NCI-H2196 (cell line): ENCODE data around the gene CDKAL1.

Source experiments
- DNase-seq: peaks from one replicate; lab custom pipeline; 2025; ENCODE audit not compliant: unreplicated experiment; lab: John Stamatoyannopoulos, UW

Gene CDKAL1

DNA sequence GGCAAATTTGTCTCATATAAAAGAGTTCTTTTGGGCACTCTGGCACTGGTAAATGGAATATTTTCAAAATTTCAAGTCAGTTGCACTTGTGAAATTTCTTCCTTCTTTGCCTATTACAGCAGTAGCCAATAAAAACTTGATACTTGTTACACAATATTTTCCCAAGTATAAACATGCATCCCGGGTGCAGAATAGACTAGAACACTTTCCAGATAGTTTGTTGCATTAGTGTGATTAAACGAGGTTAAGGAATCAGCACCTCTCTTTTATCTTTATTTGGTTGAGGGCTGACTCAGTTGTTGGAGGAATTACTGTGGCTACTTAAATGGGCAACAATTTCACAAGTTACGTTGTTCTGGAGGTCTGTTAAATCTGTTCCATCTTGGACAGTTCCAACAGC, 467.5 kb downstream of the CDKAL1 start:
- no peak for DNase-seq

DNA sequence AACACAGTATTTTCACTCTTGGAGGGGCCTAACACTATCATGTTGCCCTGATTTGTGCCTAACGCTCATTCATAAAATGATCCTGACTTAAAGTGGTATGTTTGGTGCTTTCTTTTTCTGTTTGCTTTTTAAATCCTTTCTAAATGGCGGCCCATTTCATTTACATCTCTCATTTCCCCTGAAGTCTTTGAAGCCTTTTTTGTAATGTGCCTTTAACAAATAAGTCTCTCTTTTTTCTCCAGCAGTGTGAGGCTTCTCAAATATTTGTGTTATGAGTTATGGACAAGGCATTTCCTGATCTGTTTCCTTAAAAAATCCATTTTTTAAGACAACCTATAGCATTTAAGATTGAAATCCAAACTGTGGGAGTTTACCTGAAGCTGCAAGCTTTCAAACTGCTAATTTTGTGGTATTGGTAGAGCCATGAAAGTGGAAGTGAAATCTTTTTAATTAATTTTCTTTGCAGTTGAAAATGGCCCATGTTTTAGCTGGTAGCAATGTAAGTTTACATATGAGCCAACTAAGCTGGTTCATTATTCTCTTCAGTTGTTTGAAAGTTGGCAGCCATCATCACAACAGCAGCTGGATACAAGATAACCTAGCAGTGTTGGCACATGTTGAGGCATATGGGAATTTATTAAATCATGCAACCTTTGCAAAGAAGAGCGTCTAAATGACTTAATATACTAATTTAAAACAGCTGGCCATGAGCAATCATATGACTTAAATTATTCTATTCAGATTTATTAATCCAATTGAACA, 469.7 kb downstream of the CDKAL1 start:
- peak; percentile 21 for DNase-seq

DNA sequence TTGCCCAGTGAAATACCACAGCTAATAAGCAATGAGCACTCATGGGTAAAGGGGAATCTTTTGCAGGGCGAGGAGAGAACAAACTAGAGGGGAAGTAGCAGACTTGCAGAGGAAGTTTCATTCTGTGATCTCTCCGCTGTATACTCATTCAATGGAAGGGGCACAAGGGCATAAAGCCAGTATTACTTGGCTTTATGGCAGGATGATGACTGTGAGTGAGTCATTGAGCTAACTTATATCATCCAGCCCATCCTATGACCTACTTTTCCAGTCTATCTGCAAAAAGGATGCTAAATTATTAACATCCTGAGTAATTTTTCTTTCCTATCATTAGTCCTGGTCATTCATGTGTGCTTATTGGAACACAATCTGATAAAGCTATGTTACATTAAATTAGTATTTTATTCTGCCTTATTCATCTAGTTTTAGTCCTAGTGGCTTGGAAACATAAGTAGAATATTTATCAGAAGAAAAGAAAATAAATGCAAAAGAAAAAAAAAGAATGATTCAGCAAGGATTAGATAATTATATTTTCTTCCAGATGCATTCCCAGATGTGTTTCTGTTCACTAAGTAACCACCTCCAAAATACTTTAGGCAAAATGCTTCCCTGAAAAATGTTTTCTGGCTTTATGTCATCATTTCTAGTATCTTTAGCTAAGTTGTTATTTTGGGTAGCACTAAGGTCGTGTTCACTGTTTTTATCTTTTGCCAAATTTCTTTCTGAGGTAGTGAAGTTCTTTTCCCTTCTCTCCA, 471.7 kb downstream of the CDKAL1 start:
- no peak for DNase-seq

DNA sequence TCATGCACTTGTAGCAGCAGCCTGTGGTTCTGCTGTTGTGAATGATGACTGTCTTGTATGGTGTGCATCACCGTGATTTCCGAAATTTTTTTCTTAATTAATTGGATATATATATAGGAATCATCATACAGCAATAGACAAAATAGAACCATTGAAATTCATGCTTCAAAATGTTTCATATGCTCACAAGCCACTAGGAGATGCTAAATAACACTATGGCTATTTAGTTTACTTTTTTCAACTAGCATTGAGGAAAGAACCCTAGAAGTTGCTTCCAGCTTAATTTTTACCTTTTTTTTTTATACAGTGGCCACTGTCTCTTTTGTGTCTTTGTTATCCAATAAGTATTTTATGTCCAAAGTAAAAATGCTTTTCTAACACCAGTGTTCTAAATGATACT, 485.4 kb downstream of the CDKAL1 start:
- no peak for DNase-seq

DNA sequence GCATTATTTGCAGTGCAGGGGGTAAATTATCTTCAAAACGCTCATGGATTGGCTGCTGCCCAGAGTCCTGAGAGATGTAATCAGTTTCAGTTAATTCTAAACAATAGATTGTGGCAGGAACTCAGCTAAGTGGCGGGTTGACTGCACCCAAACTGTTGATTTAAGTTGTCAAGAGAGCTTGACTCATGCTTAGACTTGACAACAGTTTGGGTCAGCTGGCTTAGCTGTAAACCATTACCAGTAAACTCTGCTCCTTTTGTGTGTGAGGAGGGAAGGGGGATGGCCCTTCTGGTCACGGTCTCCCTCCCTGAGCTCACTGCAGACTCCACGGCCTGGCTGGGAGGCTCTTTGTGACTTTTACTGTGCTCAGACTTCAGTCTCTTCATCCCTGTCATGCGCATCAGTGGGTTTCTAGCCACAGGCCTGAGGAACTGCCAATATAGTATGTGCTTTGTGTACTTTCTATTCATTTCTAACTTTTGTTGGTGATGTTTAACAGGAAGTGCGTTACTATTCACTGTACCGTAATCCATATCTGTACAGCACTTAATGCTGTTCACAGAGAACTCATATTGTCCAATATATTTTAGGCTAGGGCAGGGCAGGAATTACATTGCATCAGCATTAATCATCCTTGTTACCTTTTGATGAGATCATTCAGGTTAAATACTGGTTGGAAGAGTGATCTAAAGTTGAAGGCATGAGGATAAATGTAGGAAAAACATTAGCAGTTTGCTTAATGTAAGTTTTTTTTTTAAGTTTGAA, 488.3 kb downstream of the CDKAL1 start:
- peak; percentile 82 for DNase-seq

DNA sequence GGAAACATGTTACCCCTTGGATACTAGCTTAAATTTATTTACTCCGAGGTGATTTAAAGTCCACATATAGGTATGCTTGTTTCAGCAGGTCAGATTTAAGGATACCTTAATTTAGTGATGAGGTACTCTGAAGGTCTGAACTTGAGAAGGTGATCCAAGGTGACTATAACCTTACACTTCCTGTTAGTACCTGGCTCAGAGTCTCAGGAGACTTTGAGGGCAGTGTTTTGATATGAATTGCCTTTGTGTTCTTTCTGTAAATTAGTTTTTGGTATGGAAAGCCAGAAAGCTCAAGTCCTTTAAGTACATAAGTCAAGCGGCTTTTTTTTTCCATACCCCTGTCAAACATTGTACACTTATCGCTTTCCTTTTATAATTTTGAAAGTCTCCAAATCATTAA, 489.0 kb downstream of the CDKAL1 start:
- DNase-seq = no peak

DNA sequence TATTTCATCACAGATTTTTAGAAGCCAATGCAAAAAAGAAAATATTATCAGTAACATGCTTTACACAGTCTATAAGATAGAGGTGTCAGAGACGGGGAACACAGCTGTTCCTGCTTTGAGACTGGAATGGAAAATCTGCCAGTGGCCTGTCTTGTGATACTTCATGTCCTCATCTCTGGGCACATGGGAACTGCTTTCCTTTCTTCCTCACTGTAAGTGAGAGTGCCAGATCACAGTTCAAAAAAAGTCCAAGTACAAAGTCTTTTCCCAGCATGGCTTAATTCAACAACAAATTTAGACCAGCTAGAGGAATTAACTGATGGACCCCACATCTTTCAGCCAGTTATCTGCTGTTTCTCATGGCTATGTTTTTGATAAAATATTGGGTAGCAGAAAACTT, 490.4 kb downstream of the CDKAL1 start:
- DNase-seq = no peak

DNA sequence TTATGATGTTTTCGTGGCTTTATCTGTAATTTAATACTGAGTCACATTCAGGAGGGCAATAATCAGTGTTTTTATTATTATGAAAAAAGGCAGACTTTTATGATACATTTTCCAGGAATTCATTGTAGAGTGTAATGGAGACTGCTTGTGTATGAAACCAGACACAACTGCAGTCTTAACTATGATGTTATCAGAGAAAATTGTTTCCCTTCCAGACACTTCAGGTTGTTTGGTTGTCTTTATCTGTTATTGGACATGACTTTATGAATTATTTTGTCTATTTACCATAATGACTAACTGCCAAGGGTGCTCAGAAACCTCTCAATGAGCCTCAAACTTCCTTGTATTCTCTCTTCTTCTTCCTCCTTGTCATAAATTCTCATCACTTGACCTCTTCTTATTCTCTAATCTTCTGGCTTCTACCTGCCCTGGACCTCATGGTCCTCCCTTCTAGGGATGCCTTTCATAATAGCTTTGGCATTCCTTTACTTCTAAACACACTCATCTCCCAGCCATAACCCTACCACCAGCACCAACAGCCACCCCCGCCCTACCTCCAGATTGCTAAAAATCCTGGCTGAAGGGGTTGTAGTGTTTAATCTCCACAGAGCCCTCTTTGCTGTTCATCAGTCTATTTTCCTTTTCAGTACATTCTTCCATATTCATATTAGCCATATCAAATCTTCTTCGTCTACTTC, 492.5 kb downstream of the CDKAL1 start:
- DNase-seq = peak; percentile 26

DNA sequence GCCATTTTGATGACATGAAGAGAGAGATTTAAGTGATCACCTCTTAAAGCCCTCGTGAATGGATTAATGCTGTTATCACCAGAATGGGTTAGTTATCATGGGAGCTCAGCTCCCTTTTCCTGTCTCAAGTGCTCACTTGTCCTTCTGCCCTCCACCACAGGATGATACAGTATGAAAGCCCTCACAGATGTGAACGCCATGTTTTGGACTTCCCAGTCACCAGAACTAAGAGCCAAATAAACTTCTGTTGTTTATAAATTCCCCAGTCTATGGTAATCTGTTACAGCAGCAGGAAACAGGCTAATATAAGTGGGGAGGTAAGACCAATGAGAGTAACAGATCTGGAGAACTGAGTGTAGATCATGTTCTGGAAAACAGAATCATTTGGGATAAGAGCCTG, 493.2 kb downstream of the CDKAL1 start:
- DNase-seq = no peak

DNA sequence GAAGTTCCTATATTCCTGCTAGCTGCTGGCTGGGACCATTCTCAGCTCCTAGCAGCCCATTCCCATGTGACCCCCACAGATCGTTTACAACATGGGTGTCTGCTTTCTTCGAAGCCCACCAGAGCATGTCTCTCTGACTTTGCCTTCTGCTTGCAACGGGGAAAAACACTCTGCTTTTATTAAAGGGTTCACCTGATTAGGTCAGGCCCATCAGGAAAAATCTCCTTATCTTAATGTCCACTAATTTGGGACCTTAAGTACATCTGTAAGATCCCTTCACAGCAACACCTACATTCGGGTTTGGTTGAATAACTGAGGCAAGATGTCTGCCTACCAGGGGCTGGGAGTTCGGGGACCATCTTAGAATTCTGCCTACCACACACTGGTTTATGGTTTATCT, 496.9 kb downstream of the CDKAL1 start:
- DNase-seq = no peak

DNA sequence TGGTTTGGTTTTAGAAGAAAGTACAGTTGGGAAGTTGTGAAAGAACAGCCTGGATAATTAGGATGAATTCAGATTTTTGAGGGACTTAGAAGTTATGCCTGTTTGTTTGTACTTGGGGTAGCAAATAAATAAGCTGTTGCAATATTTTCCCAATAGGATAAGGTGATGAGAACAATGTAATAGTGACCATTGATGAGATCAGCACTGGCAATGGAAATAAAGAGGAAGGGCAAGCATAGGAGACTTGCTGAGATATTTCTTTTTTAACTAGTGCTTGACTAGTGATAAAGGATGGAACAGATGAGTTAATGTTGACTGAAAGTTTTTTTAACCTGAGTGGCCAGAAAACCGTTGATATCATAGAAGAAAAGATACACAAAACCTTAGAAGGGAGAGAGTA, 498.8 kb downstream of the CDKAL1 start:
- DNase-seq = no peak

DNA sequence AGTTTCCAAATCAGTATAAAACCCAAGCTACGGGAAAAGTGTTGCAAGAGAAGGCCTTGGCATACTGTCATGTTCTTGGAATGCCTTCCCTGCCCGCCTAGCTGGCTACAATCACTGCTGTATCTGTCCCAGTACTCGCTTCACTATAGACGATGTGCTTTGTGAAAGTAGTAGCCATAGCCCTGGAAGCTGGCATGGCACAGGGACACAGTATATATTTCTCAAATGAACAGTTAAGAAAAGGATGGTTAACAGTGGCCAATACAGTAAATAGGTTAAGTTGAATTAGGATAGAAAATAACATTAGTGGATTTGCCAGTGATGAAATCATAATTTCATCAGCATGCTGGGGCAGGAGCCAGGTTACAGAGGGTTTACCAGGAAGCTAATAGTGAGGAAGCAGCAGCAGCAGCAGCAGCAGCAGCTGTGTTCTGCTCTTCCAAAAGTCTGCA, 499.3 kb downstream of the CDKAL1 start:
- DNase-seq = peak; percentile 21

DNA sequence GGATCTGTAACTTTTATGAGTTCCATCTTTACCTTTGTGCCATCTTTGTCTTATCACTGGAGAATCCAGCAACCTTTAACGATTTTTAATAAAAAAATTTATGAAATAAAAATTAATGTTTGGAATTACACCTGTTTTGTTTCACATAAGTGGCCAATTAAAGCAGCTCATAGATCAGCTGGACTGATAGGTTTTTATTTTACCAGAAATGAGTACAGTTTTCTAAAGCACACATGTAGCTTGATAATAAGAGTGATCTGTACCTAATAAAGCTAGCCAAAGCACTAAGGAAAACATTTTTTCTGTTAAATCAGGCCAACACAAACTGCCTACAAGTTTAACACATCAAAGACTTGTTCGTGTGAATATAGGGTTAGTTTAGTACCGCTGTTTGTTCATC, 500.1 kb downstream of the CDKAL1 start:
- DNase-seq = no peak

DNA sequence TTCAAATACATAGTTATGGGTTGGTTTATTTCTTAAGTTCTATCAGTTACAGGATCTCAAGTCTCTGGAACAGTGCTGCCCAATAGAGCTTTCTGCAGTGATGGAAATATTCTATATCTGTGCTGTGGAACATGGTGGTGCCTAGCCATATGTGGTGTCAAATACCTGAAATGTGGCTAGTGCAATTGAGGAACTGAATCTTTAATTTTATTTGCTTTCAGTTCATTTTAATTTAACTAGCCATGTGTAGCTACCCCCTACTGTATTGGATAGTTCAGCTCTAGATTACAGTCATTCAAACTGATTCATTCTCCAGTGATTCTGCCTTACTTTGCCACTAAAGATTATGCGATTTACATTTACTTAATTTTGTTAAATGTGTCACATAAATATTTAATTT, 503.2 kb downstream of the CDKAL1 start:
- DNase-seq = no peak

DNA sequence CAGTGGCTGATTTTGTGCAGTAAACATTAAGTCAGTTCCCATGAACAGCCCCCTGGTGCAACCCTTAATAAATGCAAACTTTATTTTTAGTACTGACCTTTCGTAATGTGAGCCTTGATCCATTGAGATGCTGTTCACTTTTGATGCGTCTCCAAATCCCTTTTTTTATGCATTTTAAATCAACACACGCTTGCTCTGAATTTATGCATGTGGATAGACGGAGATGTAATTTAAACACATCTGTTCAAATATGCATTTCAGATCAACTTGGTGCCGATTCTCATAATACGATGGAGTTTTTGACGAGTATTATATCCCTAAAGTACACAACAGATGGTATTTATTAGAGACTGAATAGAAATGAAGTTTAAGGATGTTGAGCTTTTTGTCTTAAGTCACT, 505.7 kb downstream of the CDKAL1 start:
- DNase-seq = no peak

DNA sequence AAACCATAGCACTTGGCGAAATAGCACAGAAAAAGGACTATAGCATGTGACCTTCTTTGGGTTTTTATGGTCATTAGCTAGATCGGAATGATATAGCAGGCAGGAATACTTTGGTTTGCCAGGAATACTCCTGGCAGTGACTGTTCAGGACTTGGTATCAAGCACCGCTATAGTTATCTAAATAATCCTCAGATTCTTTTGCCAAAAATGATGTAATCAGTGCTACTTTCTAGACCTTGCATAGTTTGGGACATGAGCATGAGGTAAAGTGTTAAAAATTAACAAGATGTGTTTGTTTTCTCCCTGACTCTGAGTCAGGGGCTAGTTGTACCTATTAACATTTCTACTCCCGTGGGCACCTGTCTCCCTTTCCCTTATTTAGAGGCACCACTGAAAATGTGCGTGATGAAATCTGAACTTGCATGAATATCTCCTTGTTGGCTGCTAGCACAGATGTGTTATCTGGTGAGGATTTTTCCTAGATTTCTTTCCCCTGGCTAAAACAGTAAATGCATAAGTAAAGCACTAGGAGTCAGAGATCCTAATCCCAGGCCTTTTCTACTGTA, 511.0 kb downstream of the CDKAL1 start:
- DNase-seq = no peak

DNA sequence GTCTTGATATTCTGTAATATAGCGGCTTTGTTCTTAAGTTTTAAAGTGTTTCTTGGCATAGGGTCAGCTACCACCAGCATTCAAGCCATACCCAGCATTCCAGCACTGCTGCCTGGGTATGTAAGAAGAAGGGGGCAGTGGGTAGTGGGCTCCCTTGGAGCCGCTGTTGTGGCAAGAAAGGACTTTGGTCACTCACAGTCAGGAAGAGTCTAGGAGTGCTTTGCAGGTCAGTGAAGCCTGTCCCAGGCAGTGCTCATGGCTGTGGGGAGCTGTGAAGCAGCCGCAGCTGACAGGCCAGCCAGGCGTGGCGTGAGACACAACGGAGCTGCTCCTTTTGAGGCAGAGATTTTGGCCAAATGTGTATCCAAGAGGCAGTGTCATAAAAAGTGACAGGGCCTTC, 512.0 kb downstream of the CDKAL1 start:
- no peak for DNase-seq

DNA sequence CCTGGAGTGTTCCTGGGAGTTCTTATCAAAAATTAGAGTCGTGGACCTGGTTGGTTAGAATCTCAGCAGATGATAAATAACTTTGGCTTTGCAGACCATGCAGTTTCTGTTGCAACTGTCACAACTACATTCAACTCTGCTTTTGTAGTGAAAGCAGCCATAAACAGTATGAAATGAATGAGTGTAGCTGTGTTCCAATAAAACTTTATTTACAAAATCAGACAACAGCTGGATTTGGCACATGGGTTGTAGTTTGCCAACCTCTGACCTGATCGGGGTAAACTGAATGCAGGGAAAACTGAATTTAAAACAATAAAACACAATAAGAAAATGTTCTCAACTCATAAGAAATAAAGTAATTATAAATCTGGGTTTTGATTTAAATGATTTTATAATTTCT, 513.8 kb downstream of the CDKAL1 start:
- DNase-seq = no peak

DNA sequence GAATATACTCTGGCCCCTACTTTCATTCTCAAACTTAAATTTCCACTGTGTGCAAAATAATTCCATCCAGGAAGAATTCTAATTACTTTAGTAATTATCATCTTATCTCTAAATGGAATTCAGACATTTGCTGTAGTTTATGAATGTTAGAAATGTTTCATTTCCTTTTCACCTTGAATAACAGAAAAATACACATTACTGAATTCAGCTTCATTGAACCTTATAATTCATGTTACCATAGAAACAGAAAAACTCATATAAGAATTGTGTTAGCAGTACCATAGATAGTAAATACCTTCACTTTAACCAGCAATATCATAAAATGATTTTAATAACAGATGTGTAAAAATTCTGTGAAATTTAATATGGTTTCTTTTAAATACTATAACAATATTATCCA, 514.9 kb downstream of the CDKAL1 start:
- no peak for DNase-seq

DNA sequence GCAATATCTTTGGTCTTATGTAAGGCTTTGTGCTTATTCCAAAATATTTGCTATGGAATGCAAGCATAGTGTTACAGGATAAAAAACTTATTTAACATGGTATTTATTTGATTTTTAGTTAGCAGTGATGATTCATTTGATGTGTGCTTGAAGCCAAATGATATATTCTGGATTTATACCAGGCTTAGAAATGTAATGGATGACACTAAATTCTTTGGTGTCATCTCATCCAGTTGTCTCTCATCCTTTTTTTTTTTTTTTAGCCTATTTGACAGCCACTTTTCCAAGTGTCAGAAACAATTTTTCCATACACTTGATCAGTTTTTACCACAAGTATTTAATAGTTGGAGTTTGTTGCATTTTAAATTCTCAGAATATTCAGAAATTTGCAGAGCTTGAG, 515.3 kb downstream of the CDKAL1 start:
- no peak for DNase-seq

DNA sequence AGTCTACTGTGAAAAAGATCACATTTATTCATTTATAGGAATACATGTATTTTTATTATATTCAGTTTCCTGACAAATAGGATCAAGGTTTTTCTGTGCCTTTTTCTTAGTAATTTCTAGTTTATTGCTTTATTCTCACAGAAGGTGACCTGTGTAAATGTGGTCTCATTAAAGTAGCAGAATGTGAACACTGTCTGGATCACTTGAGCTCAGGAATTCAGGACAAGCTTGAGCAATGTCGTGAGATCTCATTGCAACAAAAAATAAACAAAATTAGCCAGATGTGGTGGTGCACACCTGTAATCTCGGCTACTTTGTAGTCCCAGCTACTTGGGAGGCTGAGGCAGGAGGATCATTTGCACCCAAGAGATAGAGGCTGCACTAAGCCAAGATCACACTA, 516.7 kb downstream of the CDKAL1 start:
- DNase-seq = no peak
